ENCODE data around the gene NAV3. TPM values are rescaled to one million over a fixed set of nuclear protein-coding genes. Genes with fewer than 3 reads are reported as not detected.

NAV3 gene
- total RNA-seq, 1 donor from 2014 or later, result 8.1 TPM

DNA sequence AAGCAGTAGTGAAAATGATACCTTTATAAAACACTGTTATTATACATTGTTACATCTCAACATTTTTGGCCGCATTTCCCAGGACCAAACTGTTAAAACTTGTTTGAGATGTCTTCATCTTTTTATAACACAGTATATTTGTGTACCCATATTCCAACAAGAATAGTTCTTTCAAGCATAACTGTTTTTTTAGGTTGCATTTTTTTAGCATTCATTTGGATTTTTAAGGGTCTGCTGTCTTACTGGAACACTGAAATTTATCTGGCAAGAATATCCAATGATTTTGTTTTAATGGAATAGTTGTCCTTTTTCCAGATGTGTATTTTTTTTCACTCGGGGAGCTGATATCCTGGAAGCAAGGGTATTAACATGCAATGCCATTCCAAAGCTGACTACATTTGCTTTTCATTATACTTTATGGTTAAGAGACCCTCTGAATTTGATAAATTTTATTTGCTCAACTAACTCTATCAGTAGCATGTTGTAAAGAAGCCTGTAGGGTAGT, 8.9 kb upstream of the NAV3 start:
- Mint-ChIP-seq H3K27ac (ENCODE audit: unreplicated experiment) (no peak overlapping the region), H3K4me1 (ENCODE audit: unreplicated experiment) (no peaks in the 10 kb centered on the region), H3K9me3 (ENCODE audit: unreplicated experiment) (peaks cover 5% of the 10 kb centered on the region), H3K36me3 (ENCODE audit: unreplicated experiment) (peaks cover 5% of the 10 kb centered on the region), H3K27me3 (ENCODE audit: unreplicated experiment) (peaks cover 18% of the 10 kb centered on the region), H3K4me3 (ENCODE audit: unreplicated experiment) (no peak overlapping the region)
- no peak for DNase-seq (ENCODE audit: extremely low spot score, unreplicated experiment)
- TF ChIP-seq, protein P1, sequence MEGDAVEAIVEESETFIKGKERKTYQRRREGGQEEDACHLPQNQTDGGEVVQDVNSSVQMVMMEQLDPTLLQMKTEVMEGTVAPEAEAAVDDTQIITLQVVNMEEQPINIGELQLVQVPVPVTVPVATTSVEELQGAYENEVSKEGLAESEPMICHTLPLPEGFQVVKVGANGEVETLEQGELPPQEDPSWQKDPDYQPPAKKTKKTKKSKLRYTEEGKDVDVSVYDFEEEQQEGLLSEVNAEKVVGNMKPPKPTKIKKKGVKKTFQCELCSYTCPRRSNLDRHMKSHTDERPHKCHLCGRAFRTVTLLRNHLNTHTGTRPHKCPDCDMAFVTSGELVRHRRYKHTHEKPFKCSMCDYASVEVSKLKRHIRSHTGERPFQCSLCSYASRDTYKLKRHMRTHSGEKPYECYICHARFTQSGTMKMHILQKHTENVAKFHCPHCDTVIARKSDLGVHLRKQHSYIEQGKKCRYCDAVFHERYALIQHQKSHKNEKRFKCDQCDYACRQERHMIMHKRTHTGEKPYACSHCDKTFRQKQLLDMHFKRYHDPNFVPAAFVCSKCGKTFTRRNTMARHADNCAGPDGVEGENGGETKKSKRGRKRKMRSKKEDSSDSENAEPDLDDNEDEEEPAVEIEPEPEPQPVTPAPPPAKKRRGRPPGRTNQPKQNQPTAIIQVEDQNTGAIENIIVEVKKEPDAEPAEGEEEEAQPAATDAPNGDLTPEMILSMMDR (IDR thresholded peaks at IDR 0.05), result no peak

DNA sequence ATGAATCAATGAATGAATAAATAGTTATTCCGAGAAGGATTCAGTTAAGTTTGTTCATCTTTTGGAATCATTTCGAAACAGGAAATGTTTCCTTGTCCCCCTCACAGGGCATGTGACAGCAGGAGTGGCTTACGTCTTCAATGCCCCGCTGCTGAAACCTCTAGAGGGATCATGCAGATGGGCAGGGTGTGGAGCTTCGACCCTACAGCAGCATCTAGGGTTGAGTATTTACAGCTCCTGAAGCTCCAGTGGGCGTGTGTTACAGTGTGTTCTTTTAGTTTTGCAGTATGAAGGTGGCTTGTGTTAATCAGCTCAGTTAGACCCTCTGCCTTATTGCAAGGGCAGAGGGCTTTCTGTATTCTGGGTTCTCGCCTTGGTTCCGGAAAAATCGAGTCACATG, 2.6 kb downstream of the NAV3 start:
- TF ChIP-seq, protein P1 (IDR thresholded peaks at IDR 0.05), result no peak
- H3K9me3 Mint-ChIP-seq (ENCODE audit: unreplicated experiment), result no peaks in the 10 kb centered on the region
- peaks cover 37% of the 10 kb centered on the region for H3K4me1 Mint-ChIP-seq (ENCODE audit: unreplicated experiment)
- no peak for DNase-seq (ENCODE audit: extremely low spot score, unreplicated experiment)
- H3K36me3 Mint-ChIP-seq (ENCODE audit: unreplicated experiment), result no peaks in the 10 kb centered on the region
- no peaks in the 10 kb centered on the region for H3K27me3 Mint-ChIP-seq (ENCODE audit: unreplicated experiment)
- no peak overlapping the region for H3K27ac Mint-ChIP-seq (ENCODE audit: unreplicated experiment)
- no peak overlapping the region for H3K4me3 Mint-ChIP-seq (ENCODE audit: unreplicated experiment)

DNA sequence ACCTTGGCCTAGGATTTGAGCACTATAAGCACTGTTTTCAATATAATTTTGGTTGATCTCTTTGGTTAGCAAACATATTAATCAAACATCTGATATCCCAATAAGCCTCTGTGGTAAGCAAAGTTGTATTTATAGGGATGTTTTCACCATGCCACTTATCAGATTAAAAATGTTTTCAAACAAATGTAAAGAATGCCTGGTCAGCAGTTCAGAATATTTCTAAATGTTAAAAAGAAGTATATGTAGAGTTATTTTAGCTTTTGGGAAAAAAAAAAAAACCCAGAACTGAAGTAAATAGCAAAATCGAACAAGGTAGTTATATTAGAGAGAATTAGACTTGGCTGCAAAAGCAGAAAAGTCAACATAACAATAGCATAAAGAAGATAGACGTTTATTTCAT, 3.9 kb downstream of the NAV3 start:
- TF ChIP-seq, protein P1 (IDR thresholded peaks at IDR 0.05), result no peak
- H3K36me3 Mint-ChIP-seq (ENCODE audit: unreplicated experiment), result no peaks in the 10 kb centered on the region
- no peaks in the 10 kb centered on the region for H3K27me3 Mint-ChIP-seq (ENCODE audit: unreplicated experiment)
- H3K27ac Mint-ChIP-seq (ENCODE audit: unreplicated experiment), result no peak overlapping the region
- peaks cover 28% of the 10 kb centered on the region for H3K4me1 Mint-ChIP-seq (ENCODE audit: unreplicated experiment)
- H3K9me3 Mint-ChIP-seq (ENCODE audit: unreplicated experiment), result no peaks in the 10 kb centered on the region
- H3K4me3 Mint-ChIP-seq (ENCODE audit: unreplicated experiment), result no peak overlapping the region
- no peak for DNase-seq (ENCODE audit: extremely low spot score, unreplicated experiment)

DNA sequence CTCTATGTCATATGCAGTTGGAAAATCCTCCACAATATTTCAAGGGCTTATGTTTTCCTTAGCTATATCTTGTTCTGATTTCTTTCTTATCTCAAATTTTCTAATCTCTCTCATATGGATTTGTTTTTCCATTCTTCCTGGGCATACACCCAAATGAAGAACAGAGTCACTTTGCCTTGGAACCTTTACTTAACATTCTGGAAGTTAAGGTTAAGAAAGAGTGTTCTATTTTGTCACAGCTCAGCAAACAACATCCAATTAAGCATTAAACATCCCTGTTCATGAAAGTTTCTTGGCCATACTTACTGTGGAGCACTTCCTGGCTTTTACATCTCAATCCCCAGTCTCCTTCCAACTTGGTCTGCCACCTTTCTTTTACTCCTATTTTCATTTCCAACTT, 5.3 kb downstream of the NAV3 start:
- DNase-seq (ENCODE audit: extremely low spot score, unreplicated experiment), result no peak
- H3K36me3 Mint-ChIP-seq (ENCODE audit: unreplicated experiment), result no peaks in the 10 kb centered on the region
- H3K9me3 Mint-ChIP-seq (ENCODE audit: unreplicated experiment), result peaks cover 2% of the 10 kb centered on the region
- peaks cover 16% of the 10 kb centered on the region for H3K4me1 Mint-ChIP-seq (ENCODE audit: unreplicated experiment)
- H3K27me3 Mint-ChIP-seq (ENCODE audit: unreplicated experiment), result no peaks in the 10 kb centered on the region
- TF ChIP-seq, protein P1 (IDR thresholded peaks at IDR 0.05), result no peak
- H3K4me3 Mint-ChIP-seq (ENCODE audit: unreplicated experiment), result no peak overlapping the region
- H3K27ac Mint-ChIP-seq (ENCODE audit: unreplicated experiment), result no peak overlapping the region

DNA sequence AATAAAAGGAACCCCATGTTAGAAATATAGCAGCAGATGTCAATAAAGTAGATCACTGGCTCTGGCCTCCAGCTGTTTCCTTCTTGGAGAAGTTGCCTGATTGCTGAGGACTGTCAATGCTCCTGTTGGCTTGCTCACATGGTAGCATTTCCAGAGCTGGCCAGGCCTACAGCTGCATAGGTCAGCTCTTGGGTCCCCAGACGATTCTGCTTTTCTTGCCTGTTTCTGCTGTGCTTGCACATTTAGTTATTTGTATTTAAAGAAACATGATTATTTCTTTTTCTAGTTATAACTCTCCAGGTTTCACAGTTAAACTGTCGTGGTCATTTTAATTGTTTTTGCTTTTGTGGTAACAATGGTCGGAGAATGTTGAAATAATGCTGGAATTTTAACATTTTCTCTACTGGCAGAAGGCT, 7.2 kb downstream of the NAV3 start:
- Mint-ChIP-seq H3K4me1 (ENCODE audit: unreplicated experiment) (peaks cover 9% of the 10 kb centered on the region), H3K27me3 (ENCODE audit: unreplicated experiment) (no peaks in the 10 kb centered on the region), H3K4me3 (ENCODE audit: unreplicated experiment) (no peak overlapping the region), H3K27ac (ENCODE audit: unreplicated experiment) (no peak overlapping the region), H3K36me3 (ENCODE audit: unreplicated experiment) (no peaks in the 10 kb centered on the region), H3K9me3 (ENCODE audit: unreplicated experiment) (peaks cover 5% of the 10 kb centered on the region)
- no peak for DNase-seq (ENCODE audit: extremely low spot score, unreplicated experiment)
- TF ChIP-seq, protein P1 (IDR thresholded peaks at IDR 0.05), result no peak
